Mucosa of rectum (tissue), 2 donors: ENCODE measurements around the gene PPA1.
"Not testable (repeated sequence)": the region's sequence is repeated elsewhere in the genome, so short reads cannot be mapped to it uniquely, and the experiment has no call there.

Source experiments
- H3K27ac ChIP-seq, 2 donors: one replicate each; pipeline ENCODE4 v1.7.0; 2013; ENCODE audit warnings: inconsistent platforms in 2 of 2, low read depth in 2 of 2, low read length in 2 of 2
- H3K27me3 ChIP-seq, 2 donors: one replicate each; pipeline ENCODE4 v1.7.0; 2013; ENCODE audit warnings: low read length in 2 of 2; ENCODE audit not compliant: control insufficient read depth in 2 of 2, insufficient read depth in 2 of 2
- H3K36me3 ChIP-seq, 2 donors: one replicate each; pipeline ENCODE4 v1.7.0; 2013; ENCODE audit warnings: low read length in 2 of 2; ENCODE audit not compliant: control insufficient read depth in 2 of 2, insufficient read depth in 2 of 2
- H3K4me1 ChIP-seq, 2 donors: one replicate each; pipeline ENCODE4 v1.7.0; 2013; ENCODE audit warnings: low read length in 2 of 2, mild to moderate bottlenecking in 1 of 2; ENCODE audit not compliant: control insufficient read depth in 2 of 2, insufficient read depth in 2 of 2
- H3K4me3 ChIP-seq, 2 donors: one replicate each; pipeline ENCODE4 v1.7.0; 2013; ENCODE audit warnings: low read length in 2 of 2
- H3K9ac ChIP-seq, 2 donors: one replicate each; pipeline ENCODE4 v1.7.0; 2013; ENCODE audit warnings: low read length in 2 of 2, low read depth in 1 of 2, mild to moderate bottlenecking in 1 of 2
- H3K9me3 ChIP-seq, 2 donors: one replicate each; pipeline ENCODE4 v1.7.0; 2013; ENCODE audit warnings: low read length in 2 of 2; ENCODE audit not compliant: control insufficient read depth in 2 of 2
- donor health status: healthy.
- donor health status: Normal muscosa, but diverticular disease.

Gene PPA1

DNA sequence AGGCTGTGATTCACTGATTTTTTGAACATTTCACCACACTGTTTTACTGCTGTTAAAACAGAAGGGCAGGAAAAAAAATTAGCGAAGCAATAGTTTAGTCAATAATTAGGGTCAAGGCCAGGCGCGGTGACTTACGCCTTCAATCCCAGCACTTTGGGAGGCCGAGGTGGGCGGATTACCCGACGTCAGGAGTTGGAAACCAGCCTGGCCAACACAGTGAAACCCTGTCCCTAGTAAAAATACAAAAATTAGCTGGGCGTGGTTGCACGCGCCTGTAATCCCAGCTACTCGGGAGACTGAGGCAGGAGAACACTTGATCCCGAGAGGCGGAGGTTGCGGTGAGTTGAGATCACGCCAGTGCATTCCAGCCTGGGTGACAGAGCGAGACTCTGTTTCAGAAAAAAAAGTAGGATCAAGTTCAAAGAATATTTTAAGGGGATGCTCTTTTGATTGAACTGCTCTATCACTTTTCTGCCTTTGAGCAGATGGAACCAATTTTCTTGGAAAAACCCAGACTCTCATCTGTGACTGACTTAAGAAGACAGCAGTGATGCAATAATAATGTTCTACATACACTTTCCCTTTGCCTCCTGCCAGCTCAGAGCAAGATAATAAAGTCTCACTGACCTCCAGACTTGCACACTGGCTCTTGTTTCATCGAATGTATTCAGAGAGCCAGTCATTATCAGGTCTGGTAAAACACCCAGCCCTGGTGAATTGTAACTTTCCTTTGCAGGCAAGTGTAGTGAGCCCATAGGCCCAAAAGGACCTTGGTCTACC lies 1.6 kb upstream of the PPA1 start:
- H3K27ac ChIP-seq = no peak overlapping the region
- H3K9ac ChIP-seq = no peak overlapping the region
- no peaks in the 10 kb centered on the region for H3K9me3 ChIP-seq
- H3K4me1 ChIP-seq = peaks cover 6 to 8% of the 10 kb centered on the region in 2 donors
- H3K36me3 ChIP-seq = no peaks in the 10 kb centered on the region
- no peak overlapping the region for H3K4me3 ChIP-seq
- H3K27me3 ChIP-seq = no peaks in the 10 kb centered on the region

DNA sequence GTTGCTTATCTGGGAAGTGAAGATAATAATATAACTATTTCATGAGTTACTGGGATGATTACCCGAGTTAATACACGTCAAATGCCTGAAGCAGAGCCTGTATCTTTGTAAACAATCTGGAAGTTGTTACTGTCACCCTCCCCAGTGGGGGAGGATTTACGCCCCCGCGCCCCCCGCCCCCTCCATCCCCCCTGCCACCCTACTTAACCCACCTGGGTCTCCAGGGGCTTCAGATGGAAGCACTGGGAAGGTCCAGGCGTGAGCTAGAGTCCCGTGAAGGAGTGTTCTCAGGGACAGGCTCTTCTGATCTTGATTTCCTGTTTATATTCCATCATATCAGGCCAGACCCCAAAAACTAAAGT lies 691 bp upstream of the PPA1 start:
- H3K36me3 ChIP-seq = no peaks in the 10 kb centered on the region
- H3K9ac ChIP-seq = peak overlapping the region; percentile 92 to 98
- H3K27me3 ChIP-seq = no peaks in the 10 kb centered on the region
- peaks cover 6 to 12% of the 10 kb centered on the region in 2 donors for H3K4me1 ChIP-seq
- peak overlapping the region; percentile 85 to 90 for H3K27ac ChIP-seq
- no peaks in the 10 kb centered on the region for H3K9me3 ChIP-seq
- peak overlapping the region; percentile 79 to 89 for H3K4me3 ChIP-seq

DNA sequence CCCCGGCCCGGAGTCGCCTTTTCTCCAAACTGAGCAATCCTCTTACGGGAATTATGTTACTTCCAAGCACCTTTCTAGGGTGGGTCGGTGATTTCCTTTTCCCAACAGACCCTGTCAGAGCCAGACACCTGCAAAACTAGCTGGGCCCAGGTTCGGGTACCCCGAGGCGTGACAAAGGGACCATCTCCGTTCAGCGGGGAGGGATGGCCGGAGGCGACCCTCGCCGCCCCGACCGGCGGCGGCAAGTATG lies 445 bp downstream of the PPA1 start:
- H3K9ac ChIP-seq = peak overlapping the region; percentile 90 to 98
- H3K36me3 ChIP-seq = no peaks in the 10 kb centered on the region
- peak overlapping the region; percentile 90 to 95 for H3K27ac ChIP-seq
- H3K9me3 ChIP-seq = no peaks in the 10 kb centered on the region
- H3K27me3 ChIP-seq = no peaks in the 10 kb centered on the region
- H3K4me3 ChIP-seq = peak overlapping the region; percentile 79 to 86
- peaks cover 16 to 21% of the 10 kb centered on the region in 2 donors for H3K4me1 ChIP-seq

DNA sequence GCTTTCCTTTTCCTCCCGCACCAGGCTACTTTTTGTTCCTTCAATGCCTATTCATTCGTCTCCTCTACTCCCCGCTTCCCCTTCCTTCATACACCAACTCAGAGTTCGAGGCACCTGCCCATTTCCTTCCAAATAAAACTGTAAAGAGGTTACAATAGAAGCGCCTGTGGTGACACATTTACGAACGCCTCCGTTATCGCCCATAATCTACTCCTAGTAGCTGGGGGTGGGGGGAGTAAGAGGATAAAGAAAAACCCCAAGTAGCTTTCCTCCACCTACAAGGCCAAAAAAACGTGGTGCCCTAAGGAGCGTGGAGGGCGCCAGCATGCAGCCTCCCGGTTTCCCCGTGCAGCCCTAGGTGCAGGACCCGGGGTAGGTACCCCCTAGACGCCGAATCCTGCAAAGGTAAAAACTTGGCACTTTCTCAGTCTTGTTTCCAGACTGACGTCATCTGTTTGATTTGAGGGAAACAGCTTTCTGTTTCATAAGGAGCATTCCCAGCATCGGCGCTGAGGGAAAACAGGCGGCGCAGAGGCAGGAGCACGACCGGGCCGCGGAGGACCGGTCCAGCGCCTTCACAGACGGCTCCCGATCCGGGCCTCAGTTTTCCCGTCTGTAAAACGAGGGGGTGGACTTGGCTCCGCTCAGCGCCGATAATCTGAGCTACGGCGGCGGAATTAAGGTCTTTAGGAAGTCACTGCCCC lies 922 bp downstream of the PPA1 start:
- Histone ChIP-seq H3K27ac (peak overlapping the region; percentile 90 to 95), H3K36me3 (no peaks in the 10 kb centered on the region), H3K27me3 (no peaks in the 10 kb centered on the region), H3K9ac (peak overlapping the region; percentile 90 to 98), H3K9me3 (no peaks in the 10 kb centered on the region), H3K4me3 (peak overlapping the region; percentile 79 to 86), H3K4me1 (peaks cover 16 to 24% of the 10 kb centered on the region in 2 donors)

DNA sequence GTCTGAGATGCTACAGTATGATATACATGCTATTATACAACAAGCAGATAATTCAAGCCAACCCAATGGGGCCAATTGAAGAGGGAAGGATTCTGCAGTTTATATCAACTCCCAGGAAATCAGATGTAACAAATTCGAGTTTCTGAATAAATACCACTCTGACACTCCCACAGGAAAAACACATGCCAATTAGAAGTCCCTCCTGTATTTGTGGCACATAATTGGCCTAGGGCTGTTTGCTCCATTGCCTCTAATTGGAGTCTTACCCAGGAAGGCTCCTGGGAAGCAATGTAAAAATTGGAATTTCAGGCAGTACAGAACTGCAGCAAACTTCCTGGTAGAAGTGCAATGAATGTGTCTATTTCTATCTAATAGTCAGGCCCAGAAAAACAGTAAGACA lies 4.7 kb downstream of the PPA1 start:
- H3K27ac ChIP-seq = peak overlapping the region; percentile 72 to 97
- no peaks in the 10 kb centered on the region for H3K9me3 ChIP-seq
- H3K36me3 ChIP-seq = no peaks in the 10 kb centered on the region
- H3K4me1 ChIP-seq = peaks cover 16 to 24% of the 10 kb centered on the region in 2 donors
- peak overlapping the region; percentile 17 to 37 for H3K4me3 ChIP-seq
- H3K9ac ChIP-seq = peak overlapping the region in 1 of 2 donors; percentile 58
- no peaks in the 10 kb centered on the region for H3K27me3 ChIP-seq

DNA sequence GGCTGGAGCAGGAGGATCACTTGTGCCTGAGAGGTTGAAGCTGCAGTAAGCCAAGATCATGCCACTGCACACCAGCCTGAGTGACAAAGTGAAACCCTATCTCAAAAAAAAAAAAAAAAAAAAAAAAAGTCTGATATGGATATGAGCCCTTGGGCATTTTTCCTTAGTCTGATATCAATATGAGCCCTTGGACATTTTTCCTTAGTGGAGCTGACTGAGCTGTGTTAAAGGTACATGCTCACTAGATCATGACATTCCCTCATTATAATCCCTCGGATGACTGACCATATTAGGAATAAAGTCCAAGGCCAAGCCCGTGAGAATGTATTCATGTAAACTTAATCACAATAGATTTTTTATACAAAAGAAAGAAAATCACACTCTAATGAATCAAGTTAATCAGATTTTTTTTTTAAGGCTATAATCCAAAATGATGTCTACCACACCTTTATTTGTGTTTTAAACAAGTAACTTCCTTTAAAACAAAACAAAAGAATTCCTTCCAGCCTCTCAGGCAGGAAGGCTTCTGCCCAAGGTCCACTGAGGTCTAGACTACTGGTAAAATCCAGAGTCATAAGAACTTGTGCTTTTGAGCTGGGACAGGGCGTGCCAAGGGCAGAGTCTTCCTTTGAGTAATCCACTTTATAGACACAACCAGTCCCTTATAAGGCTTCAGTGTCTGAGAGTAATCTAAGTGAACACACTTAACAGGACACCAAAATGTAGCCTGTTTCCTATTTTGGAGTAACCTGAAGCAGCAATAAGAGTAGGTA lies 5.5 kb downstream of the PPA1 start:
- H3K4me1 ChIP-seq = peaks cover 16 to 24% of the 10 kb centered on the region in 2 donors
- peak overlapping the region; percentile 19 to 58 for H3K9ac ChIP-seq
- peaks cover 0 to 2% of the 10 kb centered on the region in 2 donors for H3K36me3 ChIP-seq
- no peaks in the 10 kb centered on the region for H3K9me3 ChIP-seq
- H3K4me3 ChIP-seq = peak overlapping the region in 1 of 2 donors; percentile 17
- peak overlapping the region; percentile 72 to 97 for H3K27ac ChIP-seq
- no peaks in the 10 kb centered on the region for H3K27me3 ChIP-seq

DNA sequence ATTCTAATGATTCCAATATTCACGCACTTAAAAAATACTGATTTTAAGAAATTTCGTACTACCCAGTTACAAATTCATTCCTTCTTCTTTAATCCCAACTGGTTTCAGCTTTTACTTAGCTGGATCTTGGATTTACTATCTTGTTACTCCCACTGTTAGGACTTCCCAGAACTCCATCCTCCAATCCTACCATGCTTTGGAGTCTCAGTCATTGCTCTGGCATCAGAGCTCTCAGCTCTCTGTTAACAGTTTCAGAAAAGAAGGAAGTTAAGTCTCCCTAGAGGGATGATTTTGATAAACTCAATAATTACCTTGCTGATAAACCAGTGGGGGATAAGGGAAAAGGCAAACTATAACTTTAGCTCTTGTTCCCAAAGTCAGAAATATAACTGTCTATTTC lies 9.5 kb downstream of the PPA1 start:
- Histone ChIP-seq H3K4me3 (no peak overlapping the region), H3K27me3 (no peaks in the 10 kb centered on the region), H3K27ac (no peak overlapping the region), H3K9me3 (no peaks in the 10 kb centered on the region), H3K4me1 (peaks cover 14 to 18% of the 10 kb centered on the region in 2 donors), H3K9ac (no peak overlapping the region), H3K36me3 (peaks cover 0 to 2% of the 10 kb centered on the region in 2 donors)

DNA sequence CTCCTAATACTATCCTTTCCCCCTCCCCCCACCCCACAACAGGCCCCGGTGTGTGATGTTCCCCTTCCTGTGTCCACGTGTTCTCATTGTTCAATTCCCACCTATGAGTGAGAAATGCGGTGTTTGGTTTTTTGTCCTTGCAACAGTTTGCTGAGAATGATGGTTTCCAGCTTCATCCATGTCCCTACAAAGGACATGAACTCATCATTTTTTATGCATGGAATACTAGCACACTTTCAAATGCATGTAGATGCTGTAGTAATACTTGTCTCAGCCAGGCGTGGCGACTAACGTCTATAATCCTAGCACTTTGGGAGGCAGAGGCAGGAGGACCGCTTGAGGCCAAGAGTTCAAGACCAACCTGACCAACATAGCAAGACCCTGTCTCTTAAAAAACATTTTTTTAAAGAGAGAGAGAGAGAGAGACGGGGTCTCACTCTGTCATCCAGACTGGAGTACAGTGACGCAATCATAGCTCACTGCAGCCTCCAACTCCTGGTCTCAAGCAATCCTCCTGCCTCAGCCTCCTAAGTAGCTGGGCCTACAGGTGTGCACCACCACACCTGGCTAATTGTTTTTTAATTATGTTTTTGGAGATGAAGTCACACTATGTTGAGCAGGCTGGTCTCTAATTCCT lies 10.3 kb downstream of the PPA1 start:
- not testable (repeated sequence) for H3K4me3 ChIP-seq, H3K9ac ChIP-seq, H3K9me3 ChIP-seq, H3K36me3 ChIP-seq, H3K27ac ChIP-seq, H3K27me3 ChIP-seq
- peaks cover 7 to 10% of the 10 kb centered on the region in 2 donors for H3K4me1 ChIP-seq

DNA sequence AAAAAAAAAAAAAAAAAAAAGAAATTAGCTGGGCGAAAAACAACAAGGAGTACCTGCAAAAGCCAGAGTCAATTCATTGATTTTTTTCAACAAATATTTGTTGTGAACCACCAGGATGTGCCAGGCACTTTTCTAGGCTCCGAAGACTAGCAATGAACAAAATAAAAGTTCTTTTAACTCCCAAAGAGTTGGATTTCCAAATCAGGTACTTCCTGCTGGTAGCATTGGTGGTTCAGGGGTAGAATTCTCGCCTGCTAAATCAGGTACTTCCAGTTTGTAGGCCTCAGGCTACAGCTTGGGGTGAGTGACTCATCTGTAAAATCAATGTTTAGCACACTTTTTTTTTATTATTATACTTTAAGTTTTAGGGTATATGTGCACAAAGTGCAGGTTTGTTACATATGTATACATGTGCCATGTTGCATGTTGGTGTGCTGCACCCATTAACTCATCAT lies 10.9 kb downstream of the PPA1 start:
- Histone ChIP-seq H3K27me3 (no peaks in the 10 kb centered on the region), H3K27ac (no peak overlapping the region), H3K9ac (no peak overlapping the region), H3K36me3 (peaks cover 2% of the 10 kb centered on the region in 2 donors), H3K9me3 (no peaks in the 10 kb centered on the region), H3K4me1 (peaks cover 7 to 8% of the 10 kb centered on the region in 2 donors), H3K4me3 (no peak overlapping the region)
